Measurements from ENCODE around the gene JUN. TPM values are rescaled to one million over a fixed set of nuclear protein-coding genes. Genes with fewer than 3 reads are reported as not detected.

The JUN gene
- polyA plus RNA-seq, 1 donor (not counting 4 experiments of a cell fraction or from before 2014, with no cell fraction given) = 70.1 TPM

DNA sequence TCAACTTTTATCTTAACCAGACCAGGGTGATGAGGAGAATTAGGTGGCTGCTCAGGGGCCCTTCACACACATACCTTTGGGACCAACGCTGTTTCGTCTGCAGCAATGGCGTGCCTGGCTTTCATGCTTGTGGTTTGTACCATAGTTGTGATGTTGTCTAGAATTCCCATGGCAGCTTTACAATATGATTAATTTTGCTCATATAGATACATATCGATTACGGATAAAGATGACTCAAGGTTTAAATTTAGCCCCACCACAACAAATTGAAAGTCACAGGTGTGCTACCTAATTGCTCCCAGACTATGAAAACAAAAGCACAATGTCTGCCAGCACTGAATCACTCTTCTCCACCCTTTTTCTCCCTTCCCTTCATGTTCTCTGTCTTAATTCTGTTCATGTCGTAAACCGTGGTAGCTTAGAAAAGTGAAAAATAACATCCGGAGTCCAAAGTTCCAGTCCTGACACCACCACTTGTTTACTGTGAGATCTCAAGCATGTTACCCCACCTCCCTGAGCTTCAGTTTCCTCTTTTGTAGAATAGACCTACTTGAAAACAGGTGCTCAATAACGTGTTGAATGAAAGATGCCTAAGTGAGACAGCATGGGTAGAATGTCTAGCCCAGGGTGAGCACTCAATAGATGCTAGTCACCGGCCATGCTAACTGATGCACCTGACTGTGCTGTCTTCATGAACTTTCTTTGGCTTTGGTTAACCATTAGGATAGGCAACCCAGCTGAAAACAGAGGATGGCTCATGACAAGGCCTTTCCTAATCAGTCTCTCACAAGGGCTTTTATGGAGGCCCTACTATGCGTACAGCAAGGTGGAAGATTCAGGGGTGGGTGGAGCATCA lies 22.1 kb upstream of the JUN start:
- H3K27ac ChIP-seq (ENCODE audit: control insufficient read depth, insufficient read depth, low read length) = no peak overlapping the region
- no peak for FAIRE-seq
- dilution Hi-C loops (cut with MboI; ENCODE audit: extremely low pct_ligation_motif_present, low sequenced_read_pairs) = no loop called here

DNA sequence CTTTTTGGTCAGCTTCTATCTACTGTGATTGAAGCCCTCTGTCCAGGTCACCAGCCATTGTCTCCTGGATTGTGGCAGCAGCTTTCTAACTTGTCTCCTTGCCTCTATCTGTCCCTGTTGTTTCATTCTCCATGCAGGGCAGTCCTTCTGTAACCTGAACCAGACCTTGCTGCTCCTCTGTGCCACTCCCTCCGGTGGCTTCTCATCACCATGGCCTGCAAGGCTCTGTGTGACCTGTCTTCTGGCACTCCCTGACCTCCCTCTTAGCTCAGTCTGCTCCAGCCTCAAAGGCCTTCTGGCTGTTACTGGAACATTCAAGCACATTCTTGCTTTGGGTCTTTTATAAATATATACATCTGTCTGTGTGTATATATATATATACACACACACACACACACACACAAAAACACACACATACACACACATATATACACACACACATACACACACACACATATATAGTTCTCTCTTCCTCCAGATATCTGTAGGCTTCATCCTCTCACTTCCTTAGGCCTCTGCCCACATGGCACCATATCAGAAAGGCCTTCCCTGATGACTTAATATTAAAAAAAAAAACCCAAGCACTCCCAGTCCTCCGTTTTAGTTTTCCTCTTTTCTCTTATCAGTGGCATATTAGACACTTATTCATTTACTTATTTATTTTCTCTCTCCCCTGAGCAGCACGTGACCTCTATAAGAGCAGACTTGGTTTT lies 21.2 kb upstream of the JUN start:
- Histone ChIP-seq H3K79me2 (ENCODE audit: control insufficient read depth, insufficient read depth, low read length) (no peaks in the 10 kb centered on the region), H3K9me3 (ENCODE audit: control insufficient read depth, low read depth, low read length) (no peaks in the 10 kb centered on the region), H3K9me1 (ENCODE audit: control insufficient read depth, extremely low read depth, insufficient read depth, low read length) (no peaks in the 10 kb centered on the region), H2AFZ (ENCODE audit: control insufficient read depth, low read length) (no peak overlapping the region), H3K4me3 (ENCODE audit: control insufficient read depth in 2 of 3, extremely low read depth in 1 of 3, insufficient read depth in 2 of 3, low read depth in 1 of 3, low read length in 3 of 3) (no peak overlapping the region), H3K4me2 (ENCODE audit: control insufficient read depth, extremely low read depth, insufficient read depth, low read depth, low read length) (no peak overlapping the region), H3K27ac (ENCODE audit: control insufficient read depth, insufficient read depth, low read length) (no peak overlapping the region), H3K4me1 (ENCODE audit: control insufficient read depth, extremely low read depth, insufficient read depth, low read length) (peaks cover 10% of the 10 kb centered on the region), H3K27me3 (ENCODE audit: control insufficient read depth, extremely low read depth, insufficient read depth, low read length) (no peaks in the 10 kb centered on the region), H4K20me1 (ENCODE audit: control insufficient read depth, extremely low read depth, insufficient read depth, low read length) (no peaks in the 10 kb centered on the region), H3K36me3 (ENCODE audit: control insufficient read depth in 2 of 2, extremely low read depth in 1 of 2, insufficient read depth in 2 of 2, low read length in 2 of 2) (no peaks in the 10 kb centered on the region), H3K9ac (ENCODE audit: control insufficient read depth, extremely low read depth, insufficient read depth, low read length) (no peak overlapping the region)
- no peak for DNase-seq (ENCODE audit: low read depth, low spot score)
- FAIRE-seq = no peak
- dilution Hi-C loops (cut with MboI; ENCODE audit: extremely low pct_ligation_motif_present, low sequenced_read_pairs) = no loop called here
- TF ChIP-seq, protein P1, sequence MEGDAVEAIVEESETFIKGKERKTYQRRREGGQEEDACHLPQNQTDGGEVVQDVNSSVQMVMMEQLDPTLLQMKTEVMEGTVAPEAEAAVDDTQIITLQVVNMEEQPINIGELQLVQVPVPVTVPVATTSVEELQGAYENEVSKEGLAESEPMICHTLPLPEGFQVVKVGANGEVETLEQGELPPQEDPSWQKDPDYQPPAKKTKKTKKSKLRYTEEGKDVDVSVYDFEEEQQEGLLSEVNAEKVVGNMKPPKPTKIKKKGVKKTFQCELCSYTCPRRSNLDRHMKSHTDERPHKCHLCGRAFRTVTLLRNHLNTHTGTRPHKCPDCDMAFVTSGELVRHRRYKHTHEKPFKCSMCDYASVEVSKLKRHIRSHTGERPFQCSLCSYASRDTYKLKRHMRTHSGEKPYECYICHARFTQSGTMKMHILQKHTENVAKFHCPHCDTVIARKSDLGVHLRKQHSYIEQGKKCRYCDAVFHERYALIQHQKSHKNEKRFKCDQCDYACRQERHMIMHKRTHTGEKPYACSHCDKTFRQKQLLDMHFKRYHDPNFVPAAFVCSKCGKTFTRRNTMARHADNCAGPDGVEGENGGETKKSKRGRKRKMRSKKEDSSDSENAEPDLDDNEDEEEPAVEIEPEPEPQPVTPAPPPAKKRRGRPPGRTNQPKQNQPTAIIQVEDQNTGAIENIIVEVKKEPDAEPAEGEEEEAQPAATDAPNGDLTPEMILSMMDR (optimal IDR thresholded peaks at IDR 0.05 in 1 of 3, IDR thresholded peaks at IDR 0.05 in 1 of 3, conservative IDR thresholded peaks at IDR 0.05 in 1 of 3; ENCODE audit: extremely low read depth in 1 of 3, insufficient read depth in 2 of 3, low read length in 3 of 3) = no peak
- TF ChIP-seq EZH2 (IDR thresholded peaks at IDR 0.05; ENCODE audit: low read length) = no peak

More for the DNA sequence above, 22.1 kb upstream of the JUN start:
- TF ChIP-seq EZH2 (IDR thresholded peaks at IDR 0.05; ENCODE audit: low read length) = no peak
- TF ChIP-seq, protein P1 (optimal IDR thresholded peaks at IDR 0.05 in 1 of 3, IDR thresholded peaks at IDR 0.05 in 1 of 3, conservative IDR thresholded peaks at IDR 0.05 in 1 of 3; ENCODE audit: extremely low read depth in 1 of 3, insufficient read depth in 2 of 3, low read length in 3 of 3) = no peak
- Histone ChIP-seq H3K9me1 (ENCODE audit: control insufficient read depth, extremely low read depth, insufficient read depth, low read length) (no peaks in the 10 kb centered on the region), H2AFZ (ENCODE audit: control insufficient read depth, low read length) (no peak overlapping the region), H3K4me2 (ENCODE audit: control insufficient read depth, extremely low read depth, insufficient read depth, low read depth, low read length) (no peak overlapping the region), H3K9me3 (ENCODE audit: control insufficient read depth, low read depth, low read length) (peaks cover 2% of the 10 kb centered on the region), H3K9ac (ENCODE audit: control insufficient read depth, extremely low read depth, insufficient read depth, low read length) (no peak overlapping the region), H4K20me1 (ENCODE audit: control insufficient read depth, extremely low read depth, insufficient read depth, low read length) (no peaks in the 10 kb centered on the region), H3K4me1 (ENCODE audit: control insufficient read depth, extremely low read depth, insufficient read depth, low read length) (peaks cover 17% of the 10 kb centered on the region), H3K4me3 (ENCODE audit: control insufficient read depth in 2 of 3, extremely low read depth in 1 of 3, insufficient read depth in 2 of 3, low read depth in 1 of 3, low read length in 3 of 3) (no peak overlapping the region), H3K79me2 (ENCODE audit: control insufficient read depth, insufficient read depth, low read length) (no peaks in the 10 kb centered on the region), H3K27me3 (ENCODE audit: control insufficient read depth, extremely low read depth, insufficient read depth, low read length) (no peaks in the 10 kb centered on the region), H3K36me3 (ENCODE audit: control insufficient read depth in 2 of 2, extremely low read depth in 1 of 2, insufficient read depth in 2 of 2, low read length in 2 of 2) (no peaks in the 10 kb centered on the region)
- no peak for DNase-seq (ENCODE audit: low read depth, low spot score)
